Superior temporal gyrus (tissue), 1 donor: Measurements from ENCODE around the gene SLC8B1.

Source experiments
- DNase-seq: peaks from one replicate; pipeline ENCODE4 v3.0.0-alpha.2; 2016; ENCODE audit errors: extremely low spot score

The SLC8B1 gene

DNA sequence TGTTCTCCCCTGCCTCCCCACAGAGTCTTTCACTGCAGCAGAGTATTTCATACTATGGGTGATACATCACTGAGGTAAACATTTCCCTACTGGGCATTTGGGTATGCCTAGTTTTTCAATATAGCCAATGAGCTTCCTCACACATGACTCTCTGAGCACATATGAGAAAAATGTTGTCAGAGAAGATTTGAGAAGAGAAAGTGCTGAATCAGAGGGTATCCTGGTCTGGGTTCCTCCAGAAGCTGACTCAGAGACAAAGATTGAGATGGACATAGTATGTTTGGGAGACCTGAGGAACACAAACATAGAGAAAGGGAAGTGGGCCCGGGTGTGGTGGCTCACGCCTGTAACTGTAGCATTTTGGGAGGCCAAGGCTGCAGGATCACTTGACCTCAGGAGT, 12.6 kb downstream of the SLC8B1 start:
- no peak for DNase-seq

DNA sequence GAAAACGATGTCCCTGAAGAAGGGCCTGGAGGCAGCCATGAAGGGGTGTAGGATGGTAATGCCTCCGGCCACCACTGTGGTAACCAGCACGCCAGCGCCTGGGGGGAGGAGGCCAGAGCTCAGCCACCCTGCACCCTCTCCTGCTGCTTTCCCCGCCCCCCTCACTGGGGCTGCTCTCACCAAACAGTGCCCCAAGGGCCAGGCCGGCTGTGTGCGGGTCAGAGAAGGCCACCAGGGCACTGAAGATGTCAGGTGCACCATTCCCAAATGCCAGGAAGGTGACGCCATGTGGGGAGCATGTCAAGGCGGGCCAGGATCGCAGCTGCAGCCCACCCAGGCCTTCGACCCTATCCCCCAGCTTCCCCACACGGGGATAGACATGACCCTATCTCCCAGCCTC, 14.5 kb downstream of the SLC8B1 start:
- DNase-seq, result no peak

DNA sequence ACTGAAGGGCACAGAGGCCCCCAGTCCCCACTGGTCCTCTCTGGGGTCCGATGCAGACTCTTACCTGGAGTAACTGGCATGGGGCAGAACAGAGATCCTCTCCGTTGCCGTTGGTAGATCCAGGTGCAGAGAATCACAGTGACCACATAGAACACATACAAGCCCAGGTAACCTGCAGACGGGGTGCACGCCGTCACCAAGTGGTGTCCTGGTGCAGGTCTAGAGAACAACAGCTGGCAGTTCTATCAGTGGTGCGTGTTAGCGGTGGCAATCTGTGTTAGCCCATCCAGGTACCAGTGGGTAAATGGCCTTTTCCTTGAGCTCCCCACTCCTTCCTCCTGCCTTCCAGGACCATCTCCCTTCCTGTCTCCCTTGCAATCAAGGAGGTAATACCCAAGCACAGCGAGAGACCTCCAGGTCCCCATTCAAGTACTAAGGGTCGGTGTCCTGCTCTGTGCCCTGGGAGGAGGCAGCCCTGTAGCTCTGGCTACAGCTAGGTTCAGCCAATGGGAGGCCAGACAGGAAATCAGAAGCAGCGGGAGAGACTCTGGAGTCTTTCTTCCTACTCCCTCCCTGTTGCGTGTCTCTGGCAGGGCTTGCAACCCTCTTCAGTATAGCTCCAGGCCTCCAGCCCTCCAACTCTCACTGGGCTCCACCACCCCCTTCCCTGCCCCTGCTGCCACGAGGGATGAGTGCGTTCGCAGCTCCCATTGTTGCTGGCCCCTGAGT, 15.8 kb downstream of the SLC8B1 start:
- no peak for DNase-seq

DNA sequence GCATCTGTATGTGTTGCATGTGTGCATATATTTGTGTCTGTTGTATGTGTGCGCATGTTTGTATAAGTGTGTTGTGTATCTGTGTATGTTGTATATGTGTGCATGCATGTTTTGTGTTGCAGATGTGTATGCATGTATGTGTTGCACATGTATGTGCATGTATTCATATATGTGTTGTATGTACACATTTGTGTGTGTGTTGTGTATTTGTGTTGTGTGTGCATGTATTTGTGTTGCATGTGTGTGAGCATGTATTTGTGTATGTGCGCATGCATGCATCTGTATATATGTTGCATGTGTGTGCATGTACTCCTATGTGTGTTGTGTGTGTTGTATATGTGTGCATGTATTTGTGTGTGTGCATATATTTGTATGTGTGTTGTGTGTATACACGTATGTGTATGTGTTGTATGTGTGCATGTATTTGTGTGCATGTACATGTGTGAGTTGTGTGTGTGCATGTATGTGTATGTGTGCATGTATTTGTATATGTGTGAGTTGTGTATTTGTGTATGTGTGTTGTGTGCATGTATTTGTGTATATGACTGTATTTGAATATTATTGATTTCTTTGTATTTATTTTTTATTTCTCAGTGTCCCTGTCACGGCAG, 16.8 kb downstream of the SLC8B1 start:
- DNase-seq, result no peak

DNA sequence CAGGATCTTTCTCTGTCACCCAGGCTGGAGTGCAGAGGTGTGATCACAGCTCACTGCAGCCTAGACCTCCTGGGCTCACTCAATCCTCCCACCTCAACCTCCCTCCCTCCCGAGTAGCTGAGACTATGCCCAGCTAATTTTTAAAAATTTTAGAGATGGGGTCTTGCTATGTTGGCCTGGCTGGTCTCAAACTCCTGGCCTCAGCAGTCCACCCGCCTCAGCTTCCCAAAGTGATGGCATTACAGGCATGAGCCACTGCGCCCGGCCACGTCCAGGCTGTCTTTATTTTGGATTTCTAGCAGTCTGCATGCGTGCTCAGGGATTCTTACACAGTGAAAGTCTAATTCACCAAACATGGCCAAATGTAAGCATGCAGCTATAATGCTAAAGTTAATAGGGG, 17.8 kb downstream of the SLC8B1 start:
- DNase-seq, result no peak

DNA sequence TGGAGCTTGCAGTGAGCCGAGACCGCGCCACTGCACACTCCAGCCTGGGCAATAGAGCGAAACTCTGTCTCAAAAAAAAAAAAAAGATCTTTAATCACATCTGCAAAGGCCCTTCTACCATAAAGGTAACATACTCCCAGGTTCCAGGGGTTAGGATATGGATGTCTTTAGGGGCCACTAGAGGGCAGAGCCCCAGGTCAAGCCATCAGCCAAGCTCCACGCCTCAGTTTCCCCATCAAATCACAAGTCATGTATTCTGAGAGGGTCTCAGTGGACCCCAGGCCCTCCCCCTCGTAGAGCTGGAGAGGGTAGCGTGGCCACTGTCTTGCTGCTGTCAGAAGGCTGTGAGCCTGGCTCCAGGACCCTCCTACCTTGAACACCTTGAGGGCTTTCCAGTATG, 18.8 kb downstream of the SLC8B1 start:
- no peak for DNase-seq

DNA sequence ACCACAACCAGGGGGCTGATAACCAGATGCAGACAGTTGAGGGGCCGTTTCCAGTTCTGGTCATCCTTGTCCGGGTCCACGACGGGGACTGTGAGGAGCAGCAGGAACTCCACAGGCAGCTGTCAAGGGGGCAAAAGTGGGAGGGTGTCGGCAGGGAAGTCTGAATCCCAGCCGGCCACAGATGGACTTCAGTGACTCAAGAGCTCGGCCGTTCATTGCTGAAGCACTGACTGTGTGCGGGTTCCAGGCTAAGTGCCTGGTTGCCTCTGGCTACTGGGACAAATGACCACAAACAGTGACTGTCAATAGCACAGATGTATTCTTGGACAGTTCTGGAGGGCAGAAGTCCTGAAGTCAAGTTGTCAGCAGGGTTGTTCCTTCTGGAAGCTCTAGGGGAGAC, 19.6 kb downstream of the SLC8B1 start:
- DNase-seq, result no peak

DNA sequence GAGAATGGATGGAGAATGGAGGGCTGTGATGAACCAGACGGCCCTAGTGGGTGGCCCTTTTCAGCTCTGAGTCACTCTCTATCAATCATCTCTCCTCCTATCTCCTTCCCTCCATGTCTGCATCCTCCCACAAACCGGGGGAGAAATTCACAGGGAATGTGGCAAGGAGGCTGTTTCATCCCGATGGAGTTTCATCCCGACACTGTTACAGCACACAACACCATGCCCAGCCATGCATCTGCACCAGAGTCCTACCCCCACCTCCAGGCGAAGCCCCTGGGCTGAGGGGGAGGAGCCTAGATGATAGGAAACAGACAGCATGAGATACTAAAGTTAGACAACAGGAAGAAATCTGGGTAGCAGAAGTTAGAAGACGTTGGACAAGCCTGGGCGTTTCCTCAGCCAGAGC, 20.8 kb downstream of the SLC8B1 start:
- no peak for DNase-seq

DNA sequence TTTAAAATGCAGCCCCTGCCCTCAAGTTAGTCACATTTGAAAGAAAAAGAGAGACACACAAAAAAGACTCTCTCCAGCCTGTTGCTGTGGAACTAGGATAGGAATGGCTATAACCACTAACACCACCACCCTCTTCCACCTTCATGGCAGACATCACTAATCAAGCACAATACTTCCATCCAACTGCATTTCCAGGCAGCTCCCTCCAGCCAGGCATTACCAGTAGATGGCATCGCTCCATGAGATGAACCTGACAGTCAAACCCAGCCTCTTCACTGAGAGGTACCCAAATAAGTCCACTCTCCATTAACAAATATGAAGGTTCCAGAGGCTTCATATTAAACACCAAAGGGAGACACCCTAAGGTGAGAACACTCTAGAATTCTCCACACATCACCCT, 24.4 kb downstream of the SLC8B1 start:
- DNase-seq, result no peak

DNA sequence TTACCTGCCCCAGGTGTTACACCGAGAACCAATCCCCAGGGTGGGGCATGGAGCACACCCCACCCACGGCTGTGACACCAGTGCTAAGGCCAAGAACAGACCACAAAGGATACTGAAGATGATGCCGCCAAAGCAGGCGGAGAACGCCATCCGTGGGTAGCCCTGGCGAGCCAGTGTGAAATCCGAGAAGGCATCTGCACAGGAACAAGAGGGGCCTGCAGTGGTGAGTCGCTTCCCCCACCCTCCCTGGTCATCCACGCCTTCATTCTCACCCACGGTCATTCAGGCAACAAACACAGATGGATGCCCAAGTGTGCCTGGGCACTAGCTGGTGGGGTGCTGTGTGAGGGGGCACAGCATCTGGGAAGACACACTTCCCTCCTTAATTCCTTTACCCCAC, 28.5 kb downstream of the SLC8B1 start:
- no peak for DNase-seq

DNA sequence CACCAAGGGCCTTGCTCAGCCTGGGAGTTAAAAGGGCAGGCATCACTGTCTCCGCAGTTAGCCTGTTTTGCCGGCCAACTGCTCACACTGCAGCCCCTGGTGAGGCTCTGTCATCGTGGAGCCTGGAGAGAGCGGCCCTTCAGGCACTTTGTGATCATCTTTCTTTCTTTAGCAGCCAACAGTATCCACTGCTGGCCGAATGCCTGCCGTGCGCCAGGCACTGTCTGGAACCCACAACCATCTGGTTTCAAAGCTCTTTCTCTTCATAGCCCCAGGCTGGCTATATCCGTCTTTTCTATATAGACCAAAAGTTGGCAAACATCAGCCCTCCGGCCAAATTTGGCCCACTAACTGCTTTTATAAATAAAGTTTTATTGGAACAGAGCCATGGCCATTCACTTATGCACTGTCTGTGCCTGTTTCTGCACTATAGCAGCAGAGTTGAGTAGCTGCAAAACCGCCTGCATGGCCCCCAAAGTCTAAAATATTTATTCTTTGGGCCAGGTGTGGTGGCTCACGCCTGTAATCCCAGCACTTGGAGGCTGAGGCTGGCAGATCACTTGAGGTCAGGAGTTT, 29.5 kb downstream of the SLC8B1 start:
- peak; percentile 24 for DNase-seq

DNA sequence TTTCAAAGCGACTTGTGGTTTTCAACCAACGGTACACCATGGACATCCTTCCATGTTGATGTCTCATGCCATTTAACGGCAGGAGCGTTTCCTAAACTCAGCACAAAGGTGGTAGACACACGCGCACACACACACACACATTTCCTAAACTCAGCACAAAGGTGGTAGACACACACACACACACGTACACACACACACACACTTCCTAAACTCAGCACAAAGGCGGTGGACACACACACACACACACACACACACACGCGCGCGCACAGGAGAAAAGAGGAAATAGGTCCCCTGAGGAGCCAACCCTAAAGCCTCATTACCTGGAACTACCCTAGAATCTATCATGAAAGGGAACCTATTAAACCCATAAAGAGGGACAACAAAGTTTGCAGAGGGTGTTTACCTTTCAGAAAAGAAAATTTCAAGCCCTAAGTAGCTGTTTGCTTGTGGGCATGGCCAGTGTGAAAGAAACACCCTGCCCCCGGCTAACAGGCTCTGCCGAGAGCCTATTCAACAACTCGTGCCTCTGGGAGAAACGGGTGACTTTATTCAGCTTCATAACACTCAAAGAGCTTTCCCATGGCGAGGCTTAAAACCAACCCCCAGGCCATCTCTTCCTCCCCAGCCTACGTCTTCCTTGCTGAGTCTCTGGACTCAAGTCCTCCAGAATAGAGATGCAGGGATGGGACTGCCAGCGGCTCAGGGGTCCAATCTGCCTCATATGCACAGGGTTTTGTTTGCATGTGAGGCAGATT, 31.8 kb downstream of the SLC8B1 start:
- DNase-seq, result no peak

DNA sequence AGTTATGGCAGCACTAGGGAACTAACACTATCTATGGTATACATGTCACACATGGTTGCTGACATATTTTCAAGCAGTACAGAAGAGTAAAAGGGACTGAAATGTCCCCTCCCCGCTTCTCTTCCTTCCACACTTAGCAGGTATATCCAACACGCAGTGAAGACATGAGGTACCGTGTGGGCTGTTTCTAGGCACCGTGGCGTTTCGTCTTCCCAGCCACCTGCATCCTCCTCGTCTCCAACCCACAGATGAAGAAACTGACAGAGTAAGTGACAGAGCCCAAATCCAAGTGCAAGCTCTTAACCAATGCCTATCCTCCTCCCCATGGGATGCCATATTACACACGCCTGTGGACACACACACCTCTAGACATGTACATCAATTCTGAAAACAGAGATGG, 32.4 kb downstream of the SLC8B1 start:
- DNase-seq, result no peak

DNA sequence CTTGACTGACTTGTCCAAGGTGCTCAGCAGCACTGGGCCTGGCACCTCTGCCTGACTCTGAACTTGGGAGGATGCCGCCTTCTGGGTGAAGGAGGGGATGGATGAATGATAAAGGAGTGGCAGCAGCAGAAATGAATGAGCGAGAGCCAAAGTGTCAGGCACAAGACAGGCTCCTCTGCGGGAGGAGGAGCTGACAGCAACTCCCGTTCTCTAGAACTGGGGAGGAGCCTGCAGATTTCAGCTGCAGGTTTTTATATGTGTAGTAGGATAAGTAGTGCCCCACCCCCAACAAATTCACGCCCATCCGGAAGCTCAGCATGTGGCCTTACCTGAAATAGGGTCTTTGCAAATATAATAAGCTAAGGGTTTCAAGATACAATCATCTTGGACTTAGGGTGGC, 33.1 kb downstream of the SLC8B1 start:
- no peak for DNase-seq

DNA sequence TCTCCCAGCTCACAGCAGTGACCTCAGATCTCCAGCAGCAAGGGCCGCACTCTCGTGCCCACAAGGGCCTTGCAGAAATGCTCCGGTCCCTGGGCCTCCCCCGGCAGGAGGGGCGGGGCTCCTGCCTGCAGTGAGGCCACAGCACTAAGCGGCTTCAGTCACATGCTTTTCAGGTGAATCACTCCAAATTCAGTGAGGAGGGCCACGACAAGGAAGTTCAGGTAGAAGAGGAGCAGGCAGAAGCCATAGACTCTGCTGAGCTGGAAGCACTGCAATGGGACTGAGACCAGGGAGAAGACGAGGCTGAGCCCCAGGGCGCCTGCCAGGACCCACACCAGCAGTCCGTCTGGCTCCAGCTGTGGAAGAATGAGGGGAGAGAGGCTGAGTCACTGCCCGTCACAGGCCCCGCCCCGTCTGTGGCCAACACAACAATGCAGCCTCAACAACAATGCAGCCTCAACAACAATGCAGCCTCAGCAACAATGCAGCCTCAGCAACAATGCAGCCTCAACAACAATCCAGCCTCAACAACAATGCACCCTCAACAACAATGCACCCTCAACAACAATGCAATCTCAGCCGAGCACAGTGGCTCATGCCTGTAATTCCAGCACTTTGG, 35.2 kb downstream of the SLC8B1 start:
- DNase-seq, result no peak

DNA sequence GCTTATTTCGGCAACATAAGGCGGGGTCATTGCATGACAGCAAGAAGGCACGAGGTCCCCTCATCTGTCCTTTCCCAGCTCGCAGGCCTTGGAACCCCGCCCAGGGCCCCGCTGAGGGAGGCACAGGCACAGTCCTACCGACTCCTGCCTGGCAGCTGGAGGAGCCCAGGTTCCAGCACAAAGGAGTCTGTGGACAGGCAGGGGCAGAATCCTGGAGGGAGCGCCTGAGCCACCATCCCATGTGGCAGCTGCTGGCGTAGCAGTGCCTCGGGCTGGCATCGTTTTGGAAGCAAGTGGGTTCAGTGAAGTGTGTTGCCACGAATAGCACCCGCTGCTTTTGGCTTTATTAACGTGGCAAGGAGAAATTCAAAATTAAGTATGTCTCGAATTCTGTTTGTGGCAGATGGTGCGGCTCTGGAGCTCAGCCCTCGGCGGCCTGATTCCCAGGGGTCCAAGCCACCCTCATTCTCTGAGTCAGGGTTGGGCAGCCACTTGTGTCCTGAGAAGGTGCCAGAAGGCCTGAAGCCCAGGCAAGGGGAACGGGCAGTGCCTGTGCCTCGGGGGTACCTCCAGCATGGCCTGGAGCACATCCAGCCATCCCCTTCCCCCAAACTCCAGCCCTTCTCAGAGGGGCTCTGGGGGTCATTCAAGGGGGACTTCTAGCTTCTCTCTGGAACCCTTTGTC, 35.9 kb downstream of the SLC8B1 start:
- DNase-seq, result peak; percentile 24

DNA sequence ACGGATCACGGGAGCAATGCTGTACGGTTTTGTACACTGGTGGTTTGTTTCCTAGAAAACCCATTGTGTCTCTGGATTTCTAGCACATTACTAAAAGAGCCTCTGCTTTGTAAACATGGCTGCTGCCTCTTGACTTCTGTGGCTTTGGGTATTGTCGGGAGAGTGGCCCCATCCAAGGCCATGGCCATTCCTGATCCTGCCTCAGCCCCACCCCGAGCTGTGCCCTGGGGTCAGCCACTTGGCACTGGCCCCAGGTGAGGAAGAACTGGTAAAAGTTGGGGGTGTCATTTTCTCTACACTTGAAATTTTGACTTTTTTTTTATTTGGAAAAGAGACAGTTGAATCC, 36.5 kb downstream of the SLC8B1 start:
- DNase-seq, result no peak

DNA sequence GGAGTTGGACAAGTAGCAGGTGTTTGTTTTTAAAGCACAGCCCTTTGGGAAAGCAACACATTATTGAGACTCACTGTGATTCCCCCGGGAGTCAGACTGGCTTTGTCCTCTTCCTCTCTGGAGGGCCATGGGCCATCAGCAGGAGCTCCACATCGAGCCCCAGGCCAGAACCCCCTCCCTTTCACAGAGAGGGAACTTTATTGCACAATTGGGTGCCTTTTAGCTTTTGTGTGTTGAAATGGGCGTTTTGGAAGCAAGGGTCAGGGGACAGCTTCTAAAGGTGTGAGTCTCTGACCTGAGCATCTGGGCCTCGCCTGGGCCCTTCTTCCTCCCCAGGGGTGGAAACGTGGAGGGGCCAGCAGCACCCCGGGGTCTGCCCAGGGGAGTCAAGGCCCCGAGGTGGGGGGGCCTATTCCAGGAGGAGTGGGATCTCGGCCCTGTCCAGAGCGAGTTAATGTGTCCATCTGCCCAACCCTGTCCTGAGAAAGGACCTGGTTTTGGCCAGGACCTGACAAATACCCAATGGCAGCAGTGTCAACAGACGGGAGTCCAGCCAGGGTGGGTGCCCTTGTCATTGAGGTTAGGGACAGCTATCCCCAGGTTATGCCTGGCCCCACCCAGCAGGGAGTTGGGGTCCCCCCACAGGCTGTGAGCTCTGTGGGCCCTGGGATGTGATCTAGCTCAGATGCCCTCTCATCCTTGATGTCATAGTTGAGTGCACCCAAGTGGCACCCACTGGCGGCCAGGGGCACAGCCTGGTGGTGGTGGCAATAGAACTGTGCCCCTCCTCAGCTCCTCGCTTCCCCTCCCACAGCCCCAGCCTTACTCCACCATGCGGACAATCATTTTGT, 37.1 kb downstream of the SLC8B1 start:
- DNase-seq, result no peak

DNA sequence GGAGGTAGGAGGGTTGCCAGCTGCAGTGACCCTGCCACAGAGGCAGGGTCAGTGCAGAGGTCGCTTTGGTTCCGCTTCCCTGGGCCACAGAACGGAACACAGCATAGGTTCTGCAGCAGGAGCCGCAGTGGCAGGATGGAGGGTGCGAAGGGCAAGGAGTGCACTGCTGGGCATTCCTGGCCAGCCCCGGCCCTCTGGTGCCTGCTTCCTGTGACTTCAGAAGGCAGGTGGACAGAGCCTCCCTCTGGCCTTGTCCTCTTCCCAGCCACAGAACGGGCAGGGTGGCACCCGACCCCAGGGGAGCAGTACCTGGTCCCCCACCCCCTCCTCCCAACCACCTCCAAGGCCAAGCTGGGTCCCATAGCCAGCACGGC, 37.7 kb downstream of the SLC8B1 start:
- no peak for DNase-seq

DNA sequence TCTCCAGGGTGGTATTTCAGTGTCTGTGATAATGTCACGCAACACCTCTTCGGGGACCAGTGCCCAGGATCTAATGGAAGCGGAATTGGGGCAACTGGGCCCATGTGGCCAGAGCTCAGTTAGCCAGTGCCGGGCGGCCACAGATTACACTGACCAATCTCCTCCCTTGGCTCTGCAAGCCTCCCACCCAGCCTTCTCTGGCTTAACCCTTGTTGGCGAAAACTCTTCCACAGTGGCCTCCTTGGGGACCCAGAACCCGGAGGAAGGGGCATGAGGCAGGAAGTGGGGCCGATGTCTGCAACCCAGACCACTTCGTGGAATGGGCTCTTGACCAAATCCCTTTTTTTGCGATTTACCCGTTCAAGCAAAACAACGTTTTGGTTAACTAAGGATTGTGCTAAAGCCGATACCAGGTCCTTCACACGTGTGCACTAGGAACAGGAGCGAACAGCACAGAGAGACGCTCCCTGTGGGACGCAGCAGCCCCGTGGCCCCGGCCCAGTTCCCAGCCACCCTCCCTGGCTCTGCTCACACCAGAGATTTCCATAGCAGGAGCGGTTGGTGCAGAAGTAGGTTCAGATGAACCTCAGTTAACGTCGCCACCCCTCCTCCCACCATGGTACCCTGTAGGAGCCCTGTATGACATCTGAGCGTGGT, 38.2 kb downstream of the SLC8B1 start:
- no peak for DNase-seq
